GM12878 (cell line): ENCODE measurements around the gene UNC80. TPM values are rescaled to one million over a fixed set of nuclear protein-coding genes. Genes with fewer than 3 reads are reported as not detected.

ENCODE experiments used
- ATAC-seq: fragments of 200-7000 bp; cut with Tn5 transposase; 3 replicates; pipeline ENCODE4 v1.9.1; 2020; ENCODE audit warnings: mild to moderate bottlenecking, moderate library complexity
- BruUV-seq: library from RNA; stranded (reverse); fragments of 400-500 nt; replicated peaks from 2 replicates; lab custom pipeline; 2021; lab: Mats Ljungman, UMichigan
- CTCF ChIA-PET: fragments of 300-600 bp; sonication (Branson Sonifier 250); formaldehyde crosslinking; extraction: SDS; loops from one replicate; lab custom pipeline; 2021; ENCODE audit warnings: inconsistent platforms; lab: Yijun Ruan, JAX
- POLR2A ChIA-PET: fragments of 350-600 bp; formaldehyde crosslinking; extraction: SDS; loops from one replicate; lab custom pipeline; 2021; ENCODE audit warnings: inconsistent platforms; lab: Charles Lee
- RAD21 ChIA-PET: fragments of 300-600 bp; sonication (Branson Sonifier 250); formaldehyde crosslinking; loops from one replicate; lab custom pipeline; 2023; ENCODE audit warnings: antibody characterized with exemption; ENCODE audit not compliant: unreplicated experiment; lab: Charles Lee
- SMC1A ChIA-PET: fragments of 300-600 bp; sonication (Branson Sonifier 250); formaldehyde crosslinking; loops from one replicate; lab custom pipeline; 2023; ENCODE audit not compliant: unreplicated experiment, uncharacterized antibody; lab: Charles Lee
- DNase-seq: peaks from one replicate; pipeline ENCODE4 v3.0.0-alpha.2; 2011; ENCODE audit warnings: low read depth, low spot score
- FAIRE-seq: peaks from 3 replicates; lab custom pipeline; 2011; peaks lifted over from hg19 to GRCh38; lab: Jason Lieb, UNC
- H2AFZ ChIP-seq: 2 replicates; pipeline ENCODE4 v1.6.0; 2011; ENCODE audit warnings: low read depth, low read length, control low read depth; ENCODE audit not compliant: control insufficient read depth
- H3K27ac ChIP-seq: 2 replicates; pipeline ENCODE4 v1.5.1; 2011; ENCODE audit warnings: control low read depth; ENCODE audit not compliant: control insufficient read depth, insufficient read depth
- H3K27me3 ChIP-seq, 2 experiments: replicated peaks in 1 of 2; 2 replicates each; pipeline versions ENCODE4 v1.6.0 to v1.6.1; 2011; ENCODE audit warnings: low read length in 1 of 2; ENCODE audit not compliant: control insufficient read depth in 2 of 2, insufficient read depth in 2 of 2
- H3K36me3 ChIP-seq, 2 experiments: 2 replicates each; pipeline ENCODE4 v1.5.1; 2011; ENCODE audit warnings: low read length in 1 of 2; ENCODE audit not compliant: control insufficient read depth in 2 of 2, insufficient read depth in 2 of 2
- H3K4me1 ChIP-seq: 2 replicates; pipeline ENCODE4 v1.6.1; 2011; ENCODE audit warnings: mild to moderate bottlenecking, low read length, moderate library complexity, mixed read lengths; ENCODE audit not compliant: control insufficient read depth, insufficient read depth
- H3K4me2 ChIP-seq: 2 replicates; pipeline ENCODE4 v1.6.0; 2011; ENCODE audit warnings: control low read depth; ENCODE audit not compliant: control insufficient read depth, insufficient read depth
- H3K4me3 ChIP-seq: fragments of 200-600 bp; sonication (generic); 2 replicates; pipeline ENCODE4 v1.5.1; 2016
- H3K79me2 ChIP-seq: 2 replicates; pipeline ENCODE4 v1.6.0; 2011; ENCODE audit warnings: low read length; ENCODE audit not compliant: control insufficient read depth, insufficient read depth
- H3K9ac ChIP-seq: 2 replicates; pipeline ENCODE4 v1.8.0; 2011; ENCODE audit warnings: low read length, control low read depth, mixed read lengths; ENCODE audit not compliant: control insufficient read depth, insufficient read depth
- H3K9me3 ChIP-seq: replicated peaks from 3 replicates; pipeline ENCODE4 v1.5.1; 2011; ENCODE audit warnings: mild to moderate bottlenecking, low read length; ENCODE audit not compliant: control insufficient read depth, insufficient read depth
- H4K20me1 ChIP-seq: 2 replicates; pipeline ENCODE4 v1.6.0; 2011; ENCODE audit not compliant: control insufficient read depth, insufficient read depth
- BRCA1 ChIP-seq: IDR thresholded peaks from 2 replicates; pipeline ENCODE4 v1.6.1; 2011; ENCODE audit warnings: low read depth, low read length, improper control_type of control experiment
- EGR1 ChIP-seq, 2 experiments: IDR thresholded peaks; 1 replicate in 1 of 2; 2 replicates in 1 of 2; pipeline ENCODE4 v1.6.1; 2011 to 2012; ENCODE audit warnings: low read depth in 2 of 2, low read length in 2 of 2, borderline replicate concordance in 1 of 2, mild to moderate bottlenecking in 1 of 2, moderate library complexity in 1 of 2
- GABPA ChIP-seq: IDR thresholded peaks from 2 replicates; pipeline ENCODE4 v1.6.1; 2014; ENCODE audit warnings: antibody characterized with exemption, low read depth, mild to moderate bottlenecking, inconsistent platforms
- MEF2A ChIP-seq: IDR thresholded peaks from 2 replicates; pipeline ENCODE4 v1.6.1; 2011; ENCODE audit warnings: low read depth, mild to moderate bottlenecking, low read length, moderate library complexity; ENCODE audit not compliant: insufficient read depth
- RCOR1 ChIP-seq: conservative IDR thresholded peaks from 2 replicates; pipeline ENCODE4 v1.6.1; 2012; ENCODE audit warnings: low read depth, low read length, improper control_type of control experiment
- SIX5 ChIP-seq: IDR thresholded peaks from 2 replicates; pipeline ENCODE4 v1.6.1; 2011; ENCODE audit warnings: mild to moderate bottlenecking, low read depth, low read length, moderate library complexity; ENCODE audit not compliant: severe bottlenecking
- SMAD1 ChIP-seq: fragments of 450-650 bp; IDR thresholded peaks from 2 replicates; pipeline ENCODE4 v1.6.1; 2018; ENCODE audit warnings: mild to moderate bottlenecking, low read depth; ENCODE audit not compliant: partially characterized antibody
- TAF1 ChIP-seq: IDR thresholded peaks from 2 replicates; pipeline ENCODE4 v1.6.1; 2011; ENCODE audit warnings: mild to moderate bottlenecking, low read depth, low read length, borderline replicate concordance
- ZBED1 ChIP-seq: IDR thresholded peaks from 2 replicates; pipeline ENCODE4 v1.6.1; 2016; ENCODE audit warnings: borderline replicate concordance
- ZNF24 ChIP-seq: fragments of 450-650 bp; IDR thresholded peaks from 2 replicates; pipeline ENCODE4 v1.6.1; 2017; ENCODE audit warnings: antibody characterized with exemption, mild to moderate bottlenecking
- WGBS: methylation state at CpG from one replicate; pipeline ENCODE4 v1.1.6; 2016; ENCODE audit warnings: low lambda C conversion rate; ENCODE audit not compliant: insufficient replicate concordance, insufficient coverage; ENCODE audit errors: missing lambda C conversion rate; 5-methylcytosine and 5-hydroxymethylcytosine counted together
- in situ Hi-C: fragments of 300-500 bp; cut with MboI; formaldehyde crosslinking; loops from 9 replicates; pipeline ENCODE4 v1.14.3; 2018; ENCODE audit warnings: mixed read lengths
- intact Hi-C: fragments of 100-400 bp; cut with micrococcal nuclease; formaldehyde crosslinking; loops from one replicate; pipeline ENCODE4 v1.14.2; 2022; ENCODE audit not compliant: unreplicated experiment
- polyA plus RNA-seq, 11 experiments: library from polyadenylated mRNA; depleted of rRNA in 4 of 11; unstranded in 6 of 11; stranded (reverse) in 5 of 11; fragments of >200 nt; fragmentation: Nextera tagmentation in 4 of 11; fragmentation: Illumina TruSeq in 1 of 11; extraction: Ambion mirVana in 4 of 11; extraction: Trizol in 1 of 11; gene quantifications; 1 replicate in 1 of 11; 2 replicates in 10 of 11; pipeline versions ENCODE4 v1.2.1 to v1.2.3, GENCODE V29; 2011 to 2016; ENCODE audit warnings: inconsistent platforms in 2 of 11, missing spikeins in 2 of 11, low read depth in 1 of 11
- total RNA-seq, 4 experiments: library from RNA; depleted of rRNA in 3 of 4; stranded (reverse); fragments of >200 nt in 3 of 4; fragmentation: Illumina TruSeq in 1 of 4; extraction: Trizol in 1 of 4; gene quantifications; 2 replicates each; pipeline versions ENCODE4 v1.2.1 to v1.2.3, GENCODE V29; 2013 to 2021
- TF ChIP-seq, protein P1 (sequence below): fragments of 450-650 bp; formaldehyde crosslinking; IDR thresholded peaks from 2 replicates; pipeline ENCODE4 v1.4.0; 2022; ENCODE audit warnings: mild to moderate bottlenecking, moderate library complexity

UNC80 gene
- total and polyA plus RNA-seq, 10 of the 15 experiments (the other 5 are each of a cell fraction or from before 2014, with no cell fraction given), result not detected

DNA sequence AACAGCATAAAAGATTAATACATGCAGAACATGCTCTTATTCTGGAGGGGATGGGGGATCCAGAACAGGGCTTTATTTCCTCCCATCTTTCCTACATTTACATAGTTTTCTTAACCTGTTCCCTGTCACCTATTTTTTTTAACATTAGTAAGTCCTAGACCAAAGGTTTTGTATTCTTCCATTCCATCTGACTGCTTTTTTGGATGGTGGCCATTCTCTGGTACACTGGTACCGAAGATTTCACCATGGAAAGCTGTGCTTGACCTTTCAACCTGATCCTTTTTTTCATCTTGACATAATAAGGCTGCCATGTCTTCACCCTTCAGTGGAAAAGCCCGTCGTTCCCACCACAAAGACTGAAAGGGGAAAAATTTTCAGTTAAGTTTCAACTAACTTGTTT, 251.2 kb downstream of the UNC80 start (continued):
- TF ChIP-seq GABPA, result no peak
- no peak for TF ChIP-seq EGR1 (IDR thresholded peaks at IDR 0.05; ENCODE audit: borderline replicate concordance in 1 of 2, low read depth in 2 of 2, low read length in 2 of 2)
- no peak for TF ChIP-seq ZNF24
- no peak for TF ChIP-seq SMAD1
- TF ChIP-seq SIX5, result no peak

DNA sequence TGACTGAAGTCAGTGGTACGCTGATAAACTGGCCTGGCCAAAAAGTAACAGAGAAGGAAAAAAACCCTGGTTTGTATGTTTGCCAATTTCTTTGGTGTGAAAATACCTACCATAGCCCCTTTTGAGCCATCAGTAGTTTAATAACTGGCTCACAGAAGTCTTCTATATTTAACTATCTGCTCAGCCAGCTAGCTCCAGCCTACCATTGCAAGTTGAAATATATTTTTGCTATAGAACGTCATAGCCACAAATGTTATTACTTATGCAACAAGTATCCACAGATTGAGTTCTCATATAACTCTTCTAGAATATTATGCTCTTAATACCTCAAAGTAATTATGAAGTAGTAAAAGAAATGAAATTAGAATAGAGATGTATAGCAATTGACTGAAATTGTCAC, 256.0 kb downstream of the UNC80 start:
- RAD21 ChIA-PET, result interaction anchor here (1.2 kb wide), 1 partner anchor 165 kb away, joined by 3 read pairs; no protein-coding TSS in a partner anchor
- Histone ChIP-seq H3K27me3 (no peaks in the 10 kb centered on the region), H2AFZ (no peak overlapping the region), H3K4me2 (no peak overlapping the region), H3K79me2 (no peaks in the 10 kb centered on the region), H3K4me1 (no peaks in the 10 kb centered on the region), H3K4me3 (no peak overlapping the region), H4K20me1 (no peaks in the 10 kb centered on the region), H3K27ac (no peak overlapping the region), H3K9me3 (no peaks in the 10 kb centered on the region), H3K36me3 (peaks cover 0 to 15% of the 10 kb centered on the region in 2 experiments; a peak in 1 of 4 replicates), H3K9ac (no peak overlapping the region)
- no peak for TF ChIP-seq TAF1
- TF ChIP-seq, protein P1, sequence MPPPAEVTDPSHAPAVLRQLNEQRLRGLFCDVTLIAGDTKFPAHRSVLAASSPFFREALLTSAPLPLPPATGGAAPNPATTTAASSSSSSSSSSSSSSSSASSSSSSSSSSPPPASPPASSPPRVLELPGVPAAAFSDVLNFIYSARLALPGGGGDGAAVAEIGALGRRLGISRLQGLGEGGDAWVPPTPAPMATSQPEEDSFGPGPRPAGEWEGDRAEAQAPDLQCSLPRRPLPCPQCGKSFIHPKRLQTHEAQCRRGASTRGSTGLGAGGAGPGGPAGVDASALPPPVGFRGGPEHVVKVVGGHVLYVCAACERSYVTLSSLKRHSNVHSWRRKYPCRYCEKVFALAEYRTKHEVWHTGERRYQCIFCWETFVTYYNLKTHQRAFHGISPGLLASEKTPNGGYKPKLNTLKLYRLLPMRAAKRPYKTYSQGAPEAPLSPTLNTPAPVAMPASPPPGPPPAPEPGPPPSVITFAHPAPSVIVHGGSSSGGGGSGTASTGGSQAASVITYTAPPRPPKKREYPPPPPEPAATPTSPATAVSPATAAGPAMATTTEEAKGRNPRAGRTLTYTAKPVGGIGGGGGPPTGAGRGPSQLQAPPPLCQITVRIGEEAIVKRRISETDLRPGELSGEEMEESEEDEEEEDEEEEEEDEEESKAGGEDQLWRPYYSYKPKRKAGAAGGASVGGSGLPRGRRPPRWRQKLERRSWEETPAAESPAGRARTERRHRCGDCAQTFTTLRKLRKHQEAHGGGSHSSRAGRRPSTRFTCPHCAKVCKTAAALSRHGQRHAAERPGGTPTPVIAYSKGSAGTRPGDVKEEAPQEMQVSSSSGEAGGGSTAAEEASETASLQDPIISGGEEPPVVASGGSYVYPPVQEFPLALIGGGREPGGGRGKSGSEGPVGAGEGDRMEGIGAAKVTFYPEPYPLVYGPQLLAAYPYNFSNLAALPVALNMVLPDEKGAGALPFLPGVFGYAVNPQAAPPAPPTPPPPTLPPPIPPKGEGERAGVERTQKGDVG, result no peak
- no peak for TF ChIP-seq RCOR1
- TF ChIP-seq ZBED1, result no peak
- TF ChIP-seq MEF2A, result no peak
- TF ChIP-seq BRCA1, result no peak
- 65% methylated on average over 2 of the region's 2 CpGs for WGBS
- FAIRE-seq, result no peak
- no peak for DNase-seq
- intact Hi-C loops (no loop called here), in situ Hi-C loops (no loop called here)
- no TSS peak for BruUV-seq
- CTCF ChIA-PET, result interaction anchor here (0.7 to 1.4 kb wide), 4 partner anchors 9 to 347 kb away, joined by 3 to 4 read pairs (median 4); no protein-coding TSS in a partner anchor
- no peak for ATAC-seq
- POLR2A ChIA-PET, result interaction anchor here (0.5 kb wide), 1 partner anchor 1420 kb away, joined by 4 read pairs; no protein-coding TSS in a partner anchor
- SMC1A ChIA-PET, result interaction anchor here (1.1 to 1.4 kb wide), 3 partner anchors 9 to 23 kb away, joined by 3 to 4 read pairs (median 3); no protein-coding TSS in a partner anchor
